Germinal center (tissue), 1 donor: ENCODE results near the gene EMC9.

Source experiments
- DNase-seq: peaks from one replicate; pipeline ENCODE4 v3.0.0; 2012; ENCODE audit warnings: mixed read lengths, low spot score

The EMC9 gene

GRCh38 chr14:24149302-24149969 is 8.0 kb upstream of the EMC9 start:
- DNase-seq: no peak

DNA sequence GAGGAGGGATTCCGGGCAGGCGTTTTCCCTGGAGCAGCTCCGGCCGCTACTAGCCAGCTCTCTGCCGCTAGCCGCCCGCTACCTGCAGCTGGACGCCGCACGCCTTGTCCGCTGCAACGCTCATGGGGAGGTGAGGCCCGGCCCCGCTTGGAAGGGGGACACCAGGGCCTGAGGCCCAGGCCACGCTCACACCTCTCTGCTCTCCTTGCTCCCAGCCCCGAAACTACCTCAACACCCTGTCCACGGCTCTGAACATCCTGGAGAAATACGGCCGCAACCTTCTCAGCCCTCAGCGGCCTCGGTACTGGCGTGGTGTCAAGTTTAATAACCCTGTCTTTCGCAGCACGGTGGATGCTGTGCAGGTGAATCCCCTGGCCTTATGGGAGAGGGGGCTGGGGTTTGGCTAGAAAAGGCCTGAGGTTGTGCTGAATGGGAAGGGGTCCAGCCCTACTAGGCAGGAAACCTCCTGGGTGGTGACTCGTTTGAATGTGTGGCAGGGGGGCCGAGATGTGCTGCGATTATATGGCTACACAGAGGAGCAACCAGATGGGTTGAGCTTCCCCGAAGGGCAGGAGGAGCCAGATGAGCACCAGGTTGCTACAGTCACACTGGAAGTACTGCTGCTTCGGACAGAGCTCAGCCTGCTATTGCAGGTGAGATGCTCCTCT is 6.5 kb upstream of the EMC9 start:
- DNase-seq: no peak

- peak; percentile 97 for DNase-seq
Measured at GRCh38 chr14:24146978-24147760, 5.8 kb upstream of the EMC9 start, which contains the start of gene RNF31. Gene RNF31, plus strand, starts transcription at chr14:24147498. Its CDS starts 201 bp downstream, at chr14:24147699.

DNA sequence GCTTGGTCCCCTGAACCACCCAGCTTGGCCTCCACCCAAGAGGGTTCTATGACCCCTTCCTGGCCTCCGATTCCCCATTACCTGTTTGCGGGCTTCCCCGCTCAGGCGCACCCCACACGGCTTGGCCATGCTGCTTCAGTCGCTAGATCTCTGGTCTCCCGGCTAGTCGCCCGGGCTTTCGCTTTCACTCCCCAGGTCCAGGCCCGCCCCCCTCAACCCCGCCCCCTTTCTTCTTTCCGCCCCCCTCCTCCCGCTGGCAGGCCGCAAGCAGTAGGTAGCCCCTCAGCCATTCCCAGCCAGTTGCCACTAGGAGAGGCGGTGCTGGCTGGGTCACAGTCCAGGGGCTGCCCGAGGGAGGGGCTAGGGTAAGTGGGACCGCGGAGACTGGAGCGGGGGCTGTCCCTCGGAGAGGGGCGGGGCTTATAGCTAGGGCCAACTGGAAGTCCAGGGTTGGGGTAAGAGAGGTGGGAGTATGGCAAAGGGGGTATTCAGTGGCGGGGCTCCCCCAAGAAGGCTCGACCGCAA is 5.1 kb upstream of the EMC9 start, which contains the start of gene PSME2:
PSME2 (minus strand) TSS at position 158 of the 525 bp plus-strand sequence; CDS start at position 129, 29 bp downstream.
- peak; percentile 92 for DNase-seq

- no peak for DNase-seq
Measured at GRCh38 chr14:24145690-24146452, 4.5 kb upstream of the EMC9 start.

- DNase-seq: no peak
Measured at GRCh38 chr14:24145219-24145618, 3.8 kb upstream of the EMC9 start.

- DNase-seq: no peak
Measured at GRCh38 chr14:24144451-24144850, 3.1 kb upstream of the EMC9 start.

GRCh38 chr14:24143511-24143910 is 2.1 kb upstream of the EMC9 start:
- no peak for DNase-seq

GRCh38 chr14:24139272-24139934 is 2.0 kb downstream of the EMC9 start:
- no peak for DNase-seq

- no peak for DNase-seq
Measured at GRCh38 chr14:24138396-24139271, 2.8 kb downstream of the EMC9 start.

DNA sequence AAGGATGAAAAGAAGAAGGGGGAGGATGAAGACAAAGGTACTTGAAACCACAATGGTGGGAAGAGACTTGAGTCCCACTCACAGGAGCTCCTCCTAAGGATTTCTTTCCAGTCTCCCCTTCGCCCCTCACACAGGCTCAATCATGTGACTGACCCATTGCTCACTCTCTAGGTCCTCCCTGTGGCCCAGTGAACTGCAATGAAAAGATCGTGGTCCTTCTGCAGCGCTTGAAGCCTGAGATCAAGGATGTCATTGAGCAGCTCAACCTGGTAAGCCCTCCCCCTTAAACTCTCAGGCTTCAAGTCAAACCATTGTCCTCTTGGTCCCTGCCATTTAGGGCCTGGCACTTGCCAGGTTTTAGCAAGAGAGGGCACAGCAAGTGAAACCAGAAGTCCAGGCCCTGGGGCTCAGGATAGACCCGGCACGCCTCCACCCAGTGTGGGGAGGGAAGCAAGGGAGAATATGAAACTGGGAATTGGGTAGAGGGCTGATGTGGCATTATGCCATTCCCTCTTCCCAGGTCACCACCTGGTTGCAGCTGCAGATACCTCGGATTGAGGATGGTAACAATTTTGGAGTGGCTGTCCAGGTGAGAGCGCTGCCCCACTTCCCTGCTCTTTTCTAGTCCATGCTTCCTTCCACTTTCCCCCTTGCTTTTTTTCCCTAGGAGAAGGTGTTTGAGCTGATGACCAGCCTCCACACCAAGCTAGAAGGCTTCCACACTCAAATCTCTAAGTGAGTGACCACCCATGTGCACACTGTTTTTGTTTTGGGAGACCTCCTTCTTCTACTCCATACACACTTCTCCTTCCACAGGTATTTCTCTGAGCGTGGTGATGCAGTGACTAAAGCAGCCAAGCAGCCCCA is 3.6 kb downstream of the EMC9 start:
- no peak for DNase-seq

DNA sequence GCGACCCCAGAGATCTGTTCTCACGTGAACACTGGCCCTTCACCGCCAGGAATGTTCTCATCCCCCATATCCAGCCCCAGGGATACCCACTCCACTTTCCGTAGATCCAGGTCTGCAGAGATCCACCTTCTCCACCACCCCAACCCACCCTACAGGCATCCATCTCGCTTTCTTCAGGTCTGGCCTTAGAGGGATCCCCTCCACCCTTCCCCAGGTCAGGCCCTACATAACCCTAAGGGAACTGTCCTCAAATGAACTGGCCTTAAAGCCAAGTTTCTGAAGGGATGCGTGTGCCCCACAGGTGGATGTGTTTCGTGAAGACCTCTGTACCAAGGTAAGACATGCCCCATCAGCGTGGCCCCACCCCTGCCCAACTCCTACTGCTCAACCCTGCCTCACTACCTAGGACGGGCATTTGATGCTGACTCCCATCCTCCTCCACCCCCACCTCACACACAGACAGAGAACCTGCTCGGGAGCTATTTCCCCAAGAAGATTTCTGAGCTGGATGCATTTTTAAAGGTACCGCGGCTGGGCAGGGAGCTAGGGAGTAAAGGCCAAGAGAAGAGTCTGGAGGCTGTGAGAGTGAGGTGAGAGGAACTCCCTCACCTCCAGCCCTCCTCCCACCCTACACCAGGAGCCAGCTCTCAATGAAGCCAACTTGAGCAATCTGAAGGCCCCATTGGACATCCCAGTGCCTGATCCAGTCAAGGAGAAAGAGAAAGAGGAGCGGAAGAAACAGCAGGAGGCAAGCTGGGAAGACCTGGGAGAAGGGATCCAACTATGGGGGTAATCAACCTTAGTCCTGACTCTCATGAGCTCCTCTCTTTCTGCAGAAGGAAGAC is 4.5 kb downstream of the EMC9 start:
- DNase-seq: no peak

DNA sequence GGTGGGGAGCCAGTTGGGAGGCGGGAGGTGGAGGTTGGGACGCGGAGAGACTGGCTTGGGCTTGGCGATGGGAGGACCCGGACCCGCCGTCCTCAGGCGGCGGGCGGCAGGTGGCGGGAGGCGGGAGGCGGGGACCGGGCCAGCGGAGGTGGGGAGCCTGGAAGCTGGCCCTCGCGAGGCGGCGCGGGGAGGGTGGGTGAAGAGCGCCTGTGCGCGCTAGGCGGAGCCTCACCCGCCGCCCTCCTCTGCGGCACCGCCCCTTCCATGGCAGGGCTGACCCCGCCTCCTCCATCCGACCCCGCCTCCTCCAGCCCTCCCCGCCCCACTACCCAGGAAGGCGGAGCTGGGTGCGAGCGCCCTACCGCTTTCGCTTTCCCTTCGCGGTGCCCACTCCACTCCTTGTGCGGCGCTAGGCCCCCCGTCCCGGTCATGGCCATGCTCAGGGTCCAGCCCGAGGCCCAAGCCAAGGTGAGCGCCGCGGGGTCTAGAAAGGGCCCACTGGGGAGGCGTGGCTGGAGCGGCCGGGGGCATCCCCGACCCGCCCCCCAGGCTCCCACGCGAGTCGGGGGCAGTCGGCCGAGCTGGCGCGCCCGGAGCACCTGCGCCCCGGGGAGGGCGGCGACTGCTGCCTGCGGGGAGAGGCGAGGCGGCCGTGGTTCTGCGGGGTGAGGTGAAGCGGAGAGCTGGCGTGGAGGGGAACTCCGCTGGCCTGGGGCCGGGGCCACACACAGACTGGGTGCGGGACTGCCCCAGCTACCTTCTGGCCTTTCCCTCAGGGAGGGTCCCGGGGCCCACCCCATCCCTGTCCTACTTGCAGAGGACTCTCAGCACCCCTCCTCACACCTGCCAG is 5.3 kb downstream of the EMC9 start, which contains the start of gene PSME1:
PSME1 (plus strand) TSS at position 361 of the 850 bp plus-strand sequence; CDS start at position 430, 69 bp downstream.
- DNase-seq: peak; percentile 95

- DNase-seq: no peak
Measured at GRCh38 chr14:24135584-24135833, 5.9 kb downstream of the EMC9 start.

DNA sequence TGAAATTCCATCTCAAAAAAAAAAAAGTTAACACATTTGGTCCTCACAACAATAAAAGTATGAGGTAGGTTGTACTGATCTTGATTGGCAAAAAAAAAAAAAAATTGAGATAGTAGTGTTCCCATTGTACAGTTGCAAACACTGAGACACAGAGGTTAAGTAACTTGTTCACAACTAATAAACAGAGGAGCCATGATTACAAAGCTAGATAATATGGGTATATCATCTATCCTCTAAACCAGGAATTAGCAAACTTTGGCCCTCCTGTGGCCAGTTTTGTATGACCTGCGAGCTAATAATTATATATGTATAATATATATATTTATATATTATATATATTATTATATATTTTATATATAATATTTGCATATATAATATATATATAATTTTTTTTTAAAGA is 7.7 kb downstream of the EMC9 start:
- no peak for DNase-seq

- no peak for DNase-seq
Measured at GRCh38 chr14:24132976-24133375, 8.4 kb downstream of the EMC9 start.

DNA sequence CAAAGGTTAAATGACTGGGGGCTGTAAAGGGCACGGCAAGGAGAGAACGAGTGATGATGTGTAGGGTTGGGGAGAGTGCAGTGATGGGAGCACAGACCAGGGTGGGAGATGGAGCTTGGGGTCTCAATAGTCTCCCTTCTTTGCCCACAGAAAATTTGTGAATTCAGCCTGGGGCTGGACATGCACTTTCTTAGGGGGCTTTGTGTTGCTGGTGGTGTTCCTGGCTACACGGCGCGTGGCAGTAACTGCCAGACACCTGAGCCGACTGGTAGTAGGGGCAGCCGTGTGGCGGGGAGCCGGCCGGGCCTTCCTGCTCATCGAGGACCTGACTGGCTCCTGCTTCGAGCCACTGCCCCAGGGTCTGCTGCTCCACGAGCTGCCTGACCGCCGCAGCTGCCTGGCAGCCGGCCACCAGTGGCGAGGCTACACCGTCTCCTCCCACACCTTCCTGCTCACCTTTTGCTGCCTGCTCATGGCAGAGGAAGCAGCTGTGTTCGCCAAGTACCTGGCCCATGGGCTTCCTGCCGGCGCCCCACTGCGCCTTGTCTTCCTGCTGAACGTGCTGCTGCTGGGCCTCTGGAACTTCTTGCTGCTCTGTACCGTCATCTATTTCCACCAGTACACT is 9.2 kb downstream of the EMC9 start:
- no peak for DNase-seq
